ENCODE measurements around the gene POU6F2. TPM values are rescaled to one million over a fixed set of nuclear protein-coding genes. Genes with fewer than 3 reads are reported as not detected.

The POU6F2 gene
- total and polyA plus RNA-seq, 2 donors (not counting 1 experiment from before 2014, with no cell fraction given), result under 0.01 TPM; not detected in 1

DNA sequence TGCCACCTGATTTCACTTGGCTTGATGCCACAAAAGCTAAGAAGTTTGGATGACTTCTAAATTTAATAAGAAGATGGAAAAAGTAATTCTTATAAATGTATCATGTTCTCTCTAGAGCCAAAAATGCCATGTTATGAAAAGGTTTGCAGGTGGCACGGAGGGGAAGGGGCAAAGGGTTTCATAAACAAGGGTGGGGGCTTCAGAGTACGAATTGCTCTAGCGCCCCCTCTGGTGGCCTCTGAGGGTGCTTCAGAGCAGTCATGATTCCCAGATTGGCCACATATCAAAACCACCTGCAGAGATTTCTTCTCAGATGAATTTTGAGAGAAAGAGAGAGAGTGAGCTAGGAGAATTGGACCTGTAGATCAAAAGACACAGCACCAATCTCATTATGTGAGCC is 379.9 kb downstream of the POU6F2 start:
- Histone ChIP-seq H3K36me3 (ENCODE audit: control insufficient read depth, insufficient read depth, low read length) (no peaks in the 10 kb centered on the region), H3K79me2 (ENCODE audit: control insufficient read depth, insufficient read depth, low read length) (no peaks in the 10 kb centered on the region), H3K27me3 (ENCODE audit: control insufficient read depth, insufficient read depth, low read length) (no peaks in the 10 kb centered on the region), H2AFZ (ENCODE audit: low read length) (no peak overlapping the region), H3K27ac (ENCODE audit: insufficient read depth, low read length) (no peak overlapping the region), H3K4me1 (ENCODE audit: control insufficient read depth, extremely low read depth, insufficient read depth, low read length) (no peaks in the 10 kb centered on the region), H3K4me3 (replicated peaks in 1 of 4; ENCODE audit: control extremely low read depth in 1 of 4, insufficient read depth in 1 of 4, low read depth in 3 of 4, low read length in 4 of 4) (no peak overlapping the region), H3K9me3 (ENCODE audit: control insufficient read depth, insufficient read depth, low read depth, low read length) (no peaks in the 10 kb centered on the region), H3K4me2 (ENCODE audit: extremely low read depth, insufficient read depth, low read length) (no peak overlapping the region), H4K20me1 (ENCODE audit: control insufficient read depth, extremely low read depth, insufficient read depth, low read length) (no peaks in the 10 kb centered on the region), H3K9ac (ENCODE audit: insufficient read depth, low read length) (no peak overlapping the region)
- TF ChIP-seq EZH2 (IDR thresholded peaks at IDR 0.05; ENCODE audit: low read length, missing control alignments), result no peak
- TF ChIP-seq, protein P1, sequence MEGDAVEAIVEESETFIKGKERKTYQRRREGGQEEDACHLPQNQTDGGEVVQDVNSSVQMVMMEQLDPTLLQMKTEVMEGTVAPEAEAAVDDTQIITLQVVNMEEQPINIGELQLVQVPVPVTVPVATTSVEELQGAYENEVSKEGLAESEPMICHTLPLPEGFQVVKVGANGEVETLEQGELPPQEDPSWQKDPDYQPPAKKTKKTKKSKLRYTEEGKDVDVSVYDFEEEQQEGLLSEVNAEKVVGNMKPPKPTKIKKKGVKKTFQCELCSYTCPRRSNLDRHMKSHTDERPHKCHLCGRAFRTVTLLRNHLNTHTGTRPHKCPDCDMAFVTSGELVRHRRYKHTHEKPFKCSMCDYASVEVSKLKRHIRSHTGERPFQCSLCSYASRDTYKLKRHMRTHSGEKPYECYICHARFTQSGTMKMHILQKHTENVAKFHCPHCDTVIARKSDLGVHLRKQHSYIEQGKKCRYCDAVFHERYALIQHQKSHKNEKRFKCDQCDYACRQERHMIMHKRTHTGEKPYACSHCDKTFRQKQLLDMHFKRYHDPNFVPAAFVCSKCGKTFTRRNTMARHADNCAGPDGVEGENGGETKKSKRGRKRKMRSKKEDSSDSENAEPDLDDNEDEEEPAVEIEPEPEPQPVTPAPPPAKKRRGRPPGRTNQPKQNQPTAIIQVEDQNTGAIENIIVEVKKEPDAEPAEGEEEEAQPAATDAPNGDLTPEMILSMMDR (conservative IDR thresholded peaks at IDR 0.05 in 1 of 2, IDR thresholded peaks at IDR 0.05 in 1 of 2; ENCODE audit: low read depth in 1 of 2, low read length in 2 of 2), result peak; percentile 19 to 23
- DNase-seq (ENCODE audit: low read depth in 2 of 2), result no peak

DNA sequence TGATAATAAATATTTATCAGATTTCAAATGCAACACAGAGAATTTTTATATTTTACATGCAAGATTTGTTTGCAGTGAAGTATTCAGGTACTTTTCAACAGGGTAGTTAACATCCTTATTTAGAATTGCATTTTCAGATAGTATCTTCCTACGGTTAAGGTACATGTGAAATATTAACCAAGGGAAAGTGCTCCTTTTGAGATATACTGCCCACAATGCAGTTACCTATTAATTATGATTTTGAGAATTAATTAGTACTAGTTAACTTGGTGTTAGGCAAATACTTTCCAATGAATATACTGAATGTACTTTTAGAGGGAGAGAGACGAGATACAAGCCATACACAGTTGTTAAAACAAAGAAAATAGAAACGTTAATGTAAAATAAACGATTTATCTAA is 382.3 kb downstream of the POU6F2 start:
- no peak overlapping the region for H3K9ac ChIP-seq (ENCODE audit: insufficient read depth, low read length)
- H3K4me3 ChIP-seq (replicated peaks in 1 of 4; ENCODE audit: control extremely low read depth in 1 of 4, insufficient read depth in 1 of 4, low read depth in 3 of 4, low read length in 4 of 4), result no peak overlapping the region
- H3K36me3 ChIP-seq (ENCODE audit: control insufficient read depth, insufficient read depth, low read length), result no peaks in the 10 kb centered on the region
- no peaks in the 10 kb centered on the region for H3K4me1 ChIP-seq (ENCODE audit: control insufficient read depth, extremely low read depth, insufficient read depth, low read length)
- H4K20me1 ChIP-seq (ENCODE audit: control insufficient read depth, extremely low read depth, insufficient read depth, low read length), result no peaks in the 10 kb centered on the region
- H3K27me3 ChIP-seq (ENCODE audit: control insufficient read depth, insufficient read depth, low read length), result no peaks in the 10 kb centered on the region
- H3K79me2 ChIP-seq (ENCODE audit: control insufficient read depth, insufficient read depth, low read length), result no peaks in the 10 kb centered on the region
- DNase-seq (ENCODE audit: low read depth in 2 of 2), result no peak
- no peaks in the 10 kb centered on the region for H3K9me3 ChIP-seq (ENCODE audit: control insufficient read depth, insufficient read depth, low read depth, low read length)
- TF ChIP-seq, protein P1 (conservative IDR thresholded peaks at IDR 0.05 in 1 of 2, IDR thresholded peaks at IDR 0.05 in 1 of 2; ENCODE audit: low read depth in 1 of 2, low read length in 2 of 2), result no peak
- no peak for TF ChIP-seq EZH2 (IDR thresholded peaks at IDR 0.05; ENCODE audit: low read length, missing control alignments)
- H3K4me2 ChIP-seq (ENCODE audit: extremely low read depth, insufficient read depth, low read length), result no peak overlapping the region
- no peak overlapping the region for H2AFZ ChIP-seq (ENCODE audit: low read length)
- H3K27ac ChIP-seq (ENCODE audit: insufficient read depth, low read length), result no peak overlapping the region

DNA sequence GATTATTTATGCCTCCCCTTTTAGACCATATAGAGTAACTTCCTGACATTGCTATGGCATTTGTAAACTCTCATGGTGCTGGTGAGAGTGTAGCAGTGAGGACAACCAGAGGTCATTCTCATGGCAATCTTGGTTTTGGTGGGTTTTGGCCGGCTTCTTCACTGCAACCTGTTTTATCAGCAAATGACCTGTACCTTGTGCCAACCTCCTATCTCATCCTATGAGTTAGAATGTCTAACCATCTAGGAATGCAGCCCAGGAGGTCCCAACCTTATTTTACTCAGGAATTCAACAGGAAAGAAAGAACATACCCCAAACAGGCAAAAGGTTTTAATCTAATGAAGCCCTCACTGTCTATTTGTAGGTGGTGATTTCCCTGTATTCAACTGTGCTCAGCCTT is 383.1 kb downstream of the POU6F2 start:
- peak in 1 of 2 donors; percentile 8 for DNase-seq (ENCODE audit: low read depth in 2 of 2)
- Histone ChIP-seq H3K36me3 (ENCODE audit: control insufficient read depth, insufficient read depth, low read length) (no peaks in the 10 kb centered on the region), H3K79me2 (ENCODE audit: control insufficient read depth, insufficient read depth, low read length) (no peaks in the 10 kb centered on the region), H3K9ac (ENCODE audit: insufficient read depth, low read length) (no peak overlapping the region), H4K20me1 (ENCODE audit: control insufficient read depth, extremely low read depth, insufficient read depth, low read length) (no peaks in the 10 kb centered on the region), H3K4me2 (ENCODE audit: extremely low read depth, insufficient read depth, low read length) (no peak overlapping the region), H3K27ac (ENCODE audit: insufficient read depth, low read length) (no peak overlapping the region), H3K4me3 (replicated peaks in 1 of 4; ENCODE audit: control extremely low read depth in 1 of 4, insufficient read depth in 1 of 4, low read depth in 3 of 4, low read length in 4 of 4) (no peak overlapping the region), H2AFZ (ENCODE audit: low read length) (no peak overlapping the region), H3K9me3 (ENCODE audit: control insufficient read depth, insufficient read depth, low read depth, low read length) (no peaks in the 10 kb centered on the region), H3K27me3 (ENCODE audit: control insufficient read depth, insufficient read depth, low read length) (no peaks in the 10 kb centered on the region), H3K4me1 (ENCODE audit: control insufficient read depth, extremely low read depth, insufficient read depth, low read length) (no peaks in the 10 kb centered on the region)
- TF ChIP-seq EZH2 (IDR thresholded peaks at IDR 0.05; ENCODE audit: low read length, missing control alignments), result no peak
- TF ChIP-seq, protein P1 (conservative IDR thresholded peaks at IDR 0.05 in 1 of 2, IDR thresholded peaks at IDR 0.05 in 1 of 2; ENCODE audit: low read depth in 1 of 2, low read length in 2 of 2), result no peak

Measured in fibroblast of lung (primary cell).